Tibial artery (tissue), 4 donors: Measurements from ENCODE around the gene CCDC27.

Source experiments
- DNase-seq, 2 donors: peaks; one replicate each; pipeline ENCODE4 v3.0.0-alpha.2; 2019
- H3K27ac ChIP-seq, 2 donors: fragments of 200-600 bp; sonication (generic) in 1 of 2; 1 replicate in 1 of 2; 2 replicates in 1 of 2; pipeline ENCODE4 v1.5.1; 2018 to 2019; ENCODE audit warnings: mild to moderate bottlenecking in 1 of 2
- H3K27me3 ChIP-seq, 2 donors: fragments of 200-600 bp; sonication (generic) in 1 of 2; one replicate each; pipeline versions ENCODE4 v1.5.1 to v1.6.0; 2016 to 2019
- H3K36me3 ChIP-seq, 3 donors: fragments of 200-600 bp; sonication (generic) in 2 of 3; one replicate each; pipeline ENCODE4 v1.5.1; 2016 to 2019; ENCODE audit warnings: mild to moderate bottlenecking in 2 of 3
- H3K4me1 ChIP-seq, 4 donors: fragments of 200-600 bp; sonication (generic) in 2 of 4; 1 replicate in 3 of 4; 2 replicates in 1 of 4; pipeline ENCODE4 v1.5.1; 2016 to 2019
- H3K4me3 ChIP-seq, 2 donors: fragments of 200-600 bp; sonication (generic) in 1 of 2; 1 replicate in 1 of 2; 2 replicates in 1 of 2; pipeline ENCODE4 v1.5.1; 2018 to 2019; ENCODE audit warnings: mild to moderate bottlenecking in 2 of 2
- H3K9me3 ChIP-seq, 3 donors: fragments of 200-600 bp; sonication (generic) in 1 of 3; one replicate each; pipeline ENCODE4 v1.5.1; 2016 to 2019
- CTCF ChIP-seq, 2 experiments: fragments of 200-600 bp in 1 of 2; fragments of 450-650 bp in 1 of 2; IDR thresholded peaks; one replicate each; pipeline ENCODE4 v1.5.1; 2017 to 2019; ENCODE audit warnings: antibody characterized with exemption in 2 of 2, mild to moderate bottlenecking in 1 of 2, moderate library complexity in 1 of 2
- intact Hi-C: fragments of 100-400 bp; cut with DNase I; formaldehyde crosslinking; loops from one replicate; pipeline ENCODE4 v1.15.0; 2023; ENCODE audit warnings: low total_unique reads

The CCDC27 gene

GRCh38 chr1:3762873-3763228, 10.6 kb downstream of the CCDC27 start:
- H3K36me3 ChIP-seq: no peaks in the 10 kb centered on the region
- no peak overlapping the region for H3K4me3 ChIP-seq
- no peaks in the 10 kb centered on the region for H3K9me3 ChIP-seq
- TF ChIP-seq CTCF (IDR thresholded peaks at IDR 0.05): no peak
- no peaks in the 10 kb centered on the region for H3K4me1 ChIP-seq
- DNase-seq: no peak
- H3K27ac ChIP-seq: no peak overlapping the region
- intact Hi-C loops: no loop called here
- peaks cover 0 to 47% of the 10 kb centered on the region in 2 donors for H3K27me3 ChIP-seq

GRCh38 chr1:3763351-3764125, 11.3 kb downstream of the CCDC27 start:
- TF ChIP-seq CTCF (IDR thresholded peaks at IDR 0.05): no peak
- Histone ChIP-seq H3K9me3 (no peaks in the 10 kb centered on the region), H3K36me3 (no peaks in the 10 kb centered on the region), H3K4me1 (no peaks in the 10 kb centered on the region), H3K27me3 (peaks cover 0 to 46% of the 10 kb centered on the region in 2 donors), H3K27ac (no peak overlapping the region), H3K4me3 (no peak overlapping the region)
- intact Hi-C loops: no loop called here
- no peak for DNase-seq

GRCh38 chr1:3767328-3767925, 15.2 kb downstream of the CCDC27 start:
- Histone ChIP-seq H3K9me3 (no peaks in the 10 kb centered on the region), H3K4me3 (no peak overlapping the region), H3K4me1 (peaks cover 3 to 12% (median 10%) of the 10 kb centered on the region in 4 donors), H3K27ac (no peak overlapping the region), H3K27me3 (peaks cover 0 to 32% of the 10 kb centered on the region in 2 donors), H3K36me3 (no peaks in the 10 kb centered on the region)
- DNase-seq: no peak
- no peak for TF ChIP-seq CTCF (IDR thresholded peaks at IDR 0.05)
- intact Hi-C loops: no loop called here

- Histone ChIP-seq H3K36me3 (no peaks in the 10 kb centered on the region), H3K9me3 (no peaks in the 10 kb centered on the region), H3K27ac (no peak overlapping the region), H3K4me3 (no peak overlapping the region), H3K27me3 (peaks cover 0 to 17% of the 10 kb centered on the region in 2 donors), H3K4me1 (peaks cover 3 to 26% (median 21%) of the 10 kb centered on the region in 4 donors)
- no peak for TF ChIP-seq CTCF (IDR thresholded peaks at IDR 0.05)
- intact Hi-C loops: no loop called here
- no peak for DNase-seq
Observed at GRCh38 chr1:3768811-3769390, 16.7 kb downstream of the CCDC27 start.

- no peak for DNase-seq
- H3K27me3 ChIP-seq: peaks cover 0 to 16% of the 10 kb centered on the region in 2 donors
- no peaks in the 10 kb centered on the region for H3K9me3 ChIP-seq
- H3K4me3 ChIP-seq: no peak overlapping the region
- no peaks in the 10 kb centered on the region for H3K36me3 ChIP-seq
- H3K27ac ChIP-seq: no peak overlapping the region
- peaks cover 3 to 39% (median 22%) of the 10 kb centered on the region in 4 donors for H3K4me1 ChIP-seq
- intact Hi-C loops: no loop called here
- TF ChIP-seq CTCF (IDR thresholded peaks at IDR 0.05): no peak
Observed at GRCh38 chr1:3770047-3770765, 18.0 kb downstream of the CCDC27 start.
